HG03095 (cell line): ENCODE measurements around the gene ISCU.
"Not testable (repeated sequence)": the region's sequence is repeated elsewhere in the genome, so short reads cannot be mapped to it uniquely, and the experiment has no call there.

Source experiments
- ATAC-seq: cut with Tn5 transposase; IDR thresholded peaks from one replicate; pipeline ENCODE4 v1.9.1; 2021; ENCODE audit warnings: moderate library complexity; ENCODE audit not compliant: unreplicated experiment

Gene ISCU

DNA sequence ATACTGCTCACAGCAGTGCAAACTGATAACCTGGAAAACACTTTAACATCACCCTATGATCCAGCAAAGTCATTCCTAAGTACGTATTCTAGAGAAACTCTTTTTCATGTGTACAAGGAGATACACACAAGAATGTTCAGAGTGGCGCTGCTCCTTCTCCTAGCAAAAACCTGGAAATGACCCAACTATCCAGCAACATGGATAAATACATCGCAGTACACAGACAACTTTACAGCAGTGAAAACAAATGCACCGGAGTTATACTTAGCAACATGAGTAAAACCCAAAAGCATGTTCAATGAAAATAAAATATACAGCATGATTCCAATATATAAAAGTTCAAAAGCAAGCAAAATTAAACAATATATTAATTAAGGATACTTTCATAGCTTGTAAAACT is 20.1 kb upstream of the ISCU start:
- no peak for ATAC-seq

- ATAC-seq, result no peak
Observed at GRCh38 chr12:108543652-108544051, 18.7 kb upstream of the ISCU start.

DNA sequence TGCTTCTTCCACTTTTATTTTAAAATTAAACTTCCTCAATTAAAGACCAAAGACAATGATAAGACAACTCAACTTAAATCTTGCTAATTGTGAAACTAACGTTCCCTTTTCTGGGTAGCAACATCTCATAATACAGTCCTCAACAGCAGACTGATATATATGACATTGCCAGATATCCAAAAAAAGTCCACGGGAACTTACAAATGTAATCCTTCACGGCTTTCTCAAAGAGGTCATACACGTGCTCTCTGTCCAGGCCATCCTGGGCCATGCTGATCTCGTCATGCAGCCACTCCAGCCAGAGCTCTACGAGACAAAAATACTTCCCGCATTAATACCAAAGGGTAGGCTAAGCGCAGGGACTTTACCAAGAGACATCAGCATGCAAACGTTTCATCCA is 14.7 kb upstream of the ISCU start:
- ATAC-seq, result no peak

DNA sequence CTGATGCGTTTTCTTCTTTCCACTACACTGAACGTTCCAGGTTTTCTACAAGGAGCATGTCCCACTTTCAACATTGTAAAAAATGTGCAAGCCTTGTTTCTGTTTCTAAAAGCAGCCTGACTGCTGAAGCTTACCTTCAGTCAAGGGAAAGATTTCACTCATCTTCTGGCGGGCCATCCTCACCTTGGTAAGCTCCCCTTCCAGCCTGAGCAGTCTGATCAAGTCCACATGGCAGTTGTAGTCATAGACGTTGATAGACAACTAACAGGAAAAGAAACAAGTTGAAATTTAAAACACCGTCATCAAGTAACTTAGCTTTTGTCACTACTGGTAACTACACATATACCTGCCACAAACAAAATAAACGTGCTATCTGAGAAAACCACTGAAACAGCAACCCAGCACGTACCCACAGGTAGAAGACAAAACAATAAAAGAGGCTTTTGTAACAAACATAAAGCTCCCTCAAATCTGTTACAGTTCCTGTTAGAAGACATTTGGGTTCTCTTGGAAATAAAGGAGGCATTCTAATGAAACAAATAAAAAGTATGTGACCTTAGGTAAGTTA is 13.4 kb upstream of the ISCU start:
- peak; percentile 45 for ATAC-seq

DNA sequence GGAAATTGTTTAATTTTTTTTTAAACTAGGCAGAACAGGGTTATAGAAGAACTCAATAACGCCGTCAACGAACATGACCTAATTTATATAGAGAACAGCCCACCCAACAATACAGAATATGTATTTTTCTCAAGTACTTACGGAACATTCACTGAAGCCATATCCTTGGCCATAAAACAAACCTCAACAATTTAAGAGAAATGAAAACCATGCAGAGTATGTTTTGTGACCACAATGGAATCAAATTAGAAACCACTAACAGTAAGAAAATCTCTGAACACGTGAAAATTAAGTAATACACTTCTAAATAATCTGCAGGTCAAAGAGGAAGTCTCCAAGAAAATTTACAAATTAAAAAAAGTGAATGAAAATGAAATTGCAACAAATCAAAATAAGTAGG is 10.9 kb upstream of the ISCU start:
- no peak for ATAC-seq

DNA sequence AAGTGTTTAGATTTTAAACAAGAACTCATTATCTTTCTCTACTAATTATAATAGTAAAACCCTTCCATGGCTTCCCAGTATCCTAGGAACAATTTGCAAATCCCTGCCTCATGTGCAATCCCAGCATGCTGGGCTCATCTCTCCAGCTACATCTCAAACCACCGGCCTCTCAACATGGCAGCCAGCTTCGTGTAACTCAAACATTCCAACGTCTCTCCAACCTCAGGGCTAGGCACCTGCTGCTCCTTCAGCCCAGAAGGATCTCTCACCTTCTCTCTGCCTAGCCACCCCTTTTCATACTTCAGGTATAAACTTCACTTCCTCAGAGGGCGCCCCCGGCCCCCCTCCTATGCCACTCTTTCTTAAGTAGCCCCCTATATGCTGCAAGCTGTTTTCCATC is 8.6 kb upstream of the ISCU start:
- no peak for ATAC-seq

DNA sequence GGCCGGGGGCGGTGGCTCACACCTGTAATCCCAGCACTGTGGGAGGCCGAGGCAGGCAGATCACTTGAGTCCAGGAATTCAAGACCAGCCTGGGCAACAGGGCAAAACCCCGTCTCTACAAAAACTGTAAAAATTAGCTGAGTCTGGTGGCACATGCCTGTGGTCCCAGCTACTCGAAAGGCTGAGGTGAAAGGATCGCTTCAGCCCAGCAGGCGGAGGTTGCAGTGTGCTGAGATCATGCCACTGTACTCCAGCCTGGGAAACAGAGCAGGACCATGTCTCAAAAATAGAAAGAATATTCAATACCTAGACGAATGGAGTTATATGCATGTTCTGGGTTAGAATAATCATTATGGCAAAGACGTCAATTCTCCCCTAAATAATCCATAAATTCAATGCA is 7.0 kb upstream of the ISCU start:
- ATAC-seq, result not testable (repeated sequence)

DNA sequence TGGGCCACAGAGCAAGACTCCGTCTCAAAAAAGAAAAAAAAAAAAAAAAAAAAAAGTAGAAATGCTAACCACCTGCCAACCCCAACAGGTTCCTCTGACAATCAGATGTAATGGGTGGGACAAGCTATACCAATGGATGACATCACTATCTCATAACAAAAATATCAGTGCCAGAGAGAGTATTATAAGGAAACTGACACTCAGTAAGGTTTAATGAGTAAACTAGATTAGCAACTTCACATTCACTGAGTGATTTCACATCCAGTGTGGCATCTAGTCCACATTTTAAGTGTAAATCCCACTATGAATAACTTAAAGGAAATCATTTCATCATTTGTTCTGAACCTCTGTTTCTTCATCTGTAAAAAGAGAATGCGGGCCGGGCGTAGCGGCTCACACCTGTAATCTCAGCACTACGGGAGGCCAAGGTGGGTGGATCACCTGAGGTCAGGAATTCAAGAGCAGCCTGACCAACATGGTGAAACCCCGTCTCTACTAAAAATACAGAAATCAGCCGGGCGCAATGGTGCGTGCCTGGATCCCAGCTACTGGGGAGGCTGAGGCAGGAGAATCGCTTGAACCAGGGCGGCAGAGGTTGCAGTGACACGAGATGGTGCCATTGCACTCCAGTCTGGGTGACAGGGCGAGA is 3.3 kb upstream of the ISCU start:
- no peak for ATAC-seq

DNA sequence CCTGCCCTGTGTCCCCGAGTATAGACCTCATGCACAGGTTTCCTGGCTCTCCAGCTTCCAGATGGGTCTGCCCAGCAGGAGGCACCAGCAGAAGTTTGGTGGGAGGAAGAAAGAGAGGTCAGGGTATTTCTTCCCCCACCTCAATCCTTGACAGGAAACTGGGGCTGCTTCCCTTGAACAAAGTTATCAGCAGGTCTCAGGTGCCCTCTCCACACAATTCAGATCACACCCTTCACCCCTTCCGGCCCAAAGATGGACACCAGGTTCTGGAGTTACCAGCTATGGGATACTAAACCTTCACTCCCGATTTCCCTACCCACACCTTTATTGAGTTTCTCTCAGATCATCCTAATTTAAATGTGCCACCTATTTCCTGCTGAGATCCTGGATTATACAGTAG is 2.6 kb upstream of the ISCU start:
- ATAC-seq, result no peak

- ATAC-seq, result no peak
Observed at GRCh38 chr12:108560321-108560721, 2.1 kb upstream of the ISCU start.

DNA sequence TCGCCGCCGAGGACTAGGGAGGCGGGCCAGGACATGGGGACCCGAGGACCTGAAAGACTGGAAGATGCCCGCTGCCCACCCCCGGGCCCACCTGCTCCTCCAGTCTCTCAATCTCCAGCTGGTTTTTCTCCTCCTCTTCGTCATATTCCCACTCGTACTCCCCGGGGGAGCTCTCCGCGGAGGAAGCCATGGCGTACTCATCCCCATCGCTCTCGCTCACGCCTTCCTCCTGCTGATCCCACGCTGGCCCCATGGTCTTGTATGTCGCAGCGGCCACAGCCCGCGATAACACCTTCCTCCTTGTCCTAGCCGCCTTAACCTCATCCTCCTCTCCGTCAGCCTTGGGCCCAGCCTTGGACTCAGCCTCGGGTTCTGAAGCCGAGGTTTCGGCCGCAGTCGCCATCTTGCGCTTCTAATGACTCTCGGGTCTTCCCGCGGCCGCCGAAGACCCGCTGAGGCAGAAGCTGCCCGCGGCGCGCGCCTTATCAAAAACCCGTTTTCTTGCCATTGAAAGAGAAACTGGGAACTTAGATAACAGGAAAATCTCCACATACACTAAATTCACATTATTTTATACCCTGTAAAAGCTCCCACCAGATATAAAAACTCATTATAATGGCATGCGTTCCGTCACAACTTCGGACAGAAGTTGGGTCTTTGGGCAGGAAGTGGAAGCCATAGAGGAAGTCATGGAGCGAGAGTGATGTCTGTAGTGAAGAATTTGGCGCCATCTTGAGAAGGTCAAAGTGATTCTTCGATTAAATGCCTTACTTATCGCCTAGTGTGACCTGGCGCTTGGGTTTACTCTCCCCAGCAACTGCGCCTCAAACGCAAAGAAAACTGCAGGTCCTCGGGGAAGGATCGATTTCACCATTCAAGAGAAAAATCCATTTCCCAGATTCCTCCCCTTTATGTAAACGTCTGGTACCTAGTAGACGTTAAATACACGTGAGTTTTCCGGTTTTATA is 1.4 kb upstream of the ISCU start, which contains the start of gene SART3:
Gene SART3, minus strand, starts transcription at position 422 of the 968 bp plus-strand sequence. Its CDS starts 19 bp downstream, at position 403.
- ATAC-seq, result peak; percentile 33

- no peak for ATAC-seq
Observed at GRCh38 chr12:108561852-108562347, 496 bp upstream of the ISCU start.

- ATAC-seq, result peak; percentile 30
Observed at GRCh38 chr12:108563136-108563803, 874 bp downstream of the ISCU start.

DNA sequence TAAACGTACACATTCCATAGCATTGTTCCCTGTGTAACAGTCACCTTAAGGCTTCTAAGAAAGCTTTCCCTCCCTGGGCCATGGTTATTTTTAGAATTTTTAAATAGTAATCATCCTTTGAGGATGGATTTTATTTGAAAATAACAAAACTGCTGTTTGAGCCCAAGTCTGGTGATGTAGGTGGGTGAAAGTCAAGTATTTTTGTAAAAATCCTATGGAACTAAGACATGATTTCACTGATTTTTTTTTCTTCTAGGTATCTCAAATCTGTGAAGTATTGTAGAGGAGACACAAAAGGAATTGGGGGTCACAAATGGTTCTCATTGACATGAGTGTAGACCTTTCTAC is 1.4 kb downstream of the ISCU start:
- ATAC-seq, result no peak

DNA sequence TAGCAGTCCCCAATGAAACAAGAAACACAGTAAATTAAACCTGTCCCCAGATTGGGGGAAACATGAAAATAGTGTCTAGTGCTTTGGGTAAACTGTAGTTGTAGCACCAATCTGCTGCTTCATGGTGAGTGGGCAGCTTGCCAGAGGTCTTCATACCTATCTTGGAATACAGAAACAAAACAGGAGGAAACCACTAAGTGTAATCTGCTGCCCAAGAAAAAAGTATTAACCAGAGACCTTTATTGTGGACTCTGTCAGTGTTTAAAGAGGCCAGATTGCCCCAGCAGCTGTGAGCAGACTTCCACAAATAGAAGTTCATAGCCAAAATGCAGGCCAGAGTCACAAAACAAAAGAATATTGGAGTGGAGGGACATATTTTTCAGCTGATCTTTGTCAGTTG is 2.3 kb downstream of the ISCU start:
- no peak for ATAC-seq

DNA sequence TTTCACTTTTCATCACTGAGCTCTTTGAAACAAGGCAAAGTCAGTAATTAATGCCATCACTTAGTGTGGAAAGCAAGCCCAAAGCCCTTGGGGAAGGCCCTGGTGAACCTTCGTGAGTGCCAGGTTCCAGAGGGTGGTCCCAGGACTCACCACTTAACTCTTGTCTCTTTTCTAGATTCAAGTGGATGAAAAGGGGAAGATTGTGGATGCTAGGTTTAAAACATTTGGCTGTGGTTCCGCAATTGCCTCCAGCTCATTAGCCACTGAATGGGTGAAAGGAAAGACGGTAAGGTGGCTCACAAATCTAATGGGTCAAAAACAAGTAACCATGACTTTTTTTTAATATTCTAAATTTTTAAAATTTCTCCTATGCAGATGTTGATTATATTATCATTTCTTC is 2.8 kb downstream of the ISCU start:
- ATAC-seq, result no peak

- ATAC-seq, result no peak
Observed at GRCh38 chr12:108565976-108566375, 3.6 kb downstream of the ISCU start.

GRCh38 chr12:108566452-108566851 is 4.1 kb downstream of the ISCU start:
- no peak for ATAC-seq

DNA sequence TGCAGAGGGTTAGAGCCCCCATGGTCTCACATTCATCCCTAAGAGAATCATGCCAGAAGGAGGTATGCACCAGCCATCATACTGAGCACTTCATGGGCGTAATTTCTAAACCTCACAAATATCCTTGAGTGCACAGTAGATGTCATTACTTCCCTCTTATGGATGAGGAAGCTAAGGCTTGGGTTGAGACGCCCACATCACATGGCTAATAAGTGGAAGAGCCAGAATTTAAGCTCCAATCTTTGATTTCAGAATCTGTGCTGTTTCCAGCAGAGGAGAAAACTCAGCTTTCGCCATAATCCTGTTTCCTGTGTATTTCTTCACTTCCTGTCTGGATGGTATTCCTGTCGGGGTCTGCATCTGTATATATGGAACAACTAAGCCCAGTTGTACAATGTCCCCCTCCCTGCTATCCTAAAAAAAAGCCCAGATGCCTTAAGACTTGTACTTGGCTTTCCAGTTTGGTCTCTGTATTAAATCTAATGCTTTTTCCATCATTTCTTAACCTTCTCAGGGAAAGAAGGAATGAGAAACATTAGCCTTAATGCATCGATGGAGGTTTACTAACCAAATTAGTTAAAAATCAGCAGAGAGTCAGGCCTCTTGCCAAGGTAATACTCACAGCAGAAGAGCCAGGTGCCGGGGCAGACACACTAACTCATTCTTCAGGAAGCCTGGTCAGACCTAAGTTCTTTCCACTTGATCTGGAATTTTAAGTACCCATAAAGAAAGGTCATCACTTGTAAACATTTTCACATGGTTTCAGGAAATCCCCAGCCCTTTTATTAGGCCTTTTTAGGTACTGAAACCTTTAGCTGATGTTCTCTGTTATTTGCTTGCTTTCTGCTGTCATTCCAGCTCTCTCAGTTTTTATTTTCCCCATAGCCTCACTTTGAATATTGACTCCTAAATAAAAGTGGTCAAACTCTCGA is 5.3 kb downstream of the ISCU start:
- ATAC-seq, result no peak
